Progenitor cell of endocrine pancreas (in vitro differentiated cells): ENCODE measurements around the gene MAPT. TPM values are rescaled to one million over a fixed set of nuclear protein-coding genes. Genes with fewer than 3 reads are reported as not detected.

Experiments used
- DNase-seq: peaks from one replicate; pipeline ENCODE4 v3.0.0; 2021; ENCODE audit warnings: low spot score; ENCODE audit not compliant: unreplicated experiment
- H3K27ac Mint-ChIP-seq: 2 replicates; pipeline ENCODE4 v1.8.0; 2021; ENCODE audit warnings: mild to moderate bottlenecking, moderate library complexity, mixed read lengths
- H3K27me3 Mint-ChIP-seq: 2 replicates; pipeline ENCODE4 v1.8.0; 2021; ENCODE audit warnings: mixed read lengths
- H3K36me3 Mint-ChIP-seq: 2 replicates; pipeline ENCODE4 v1.8.0; 2022; ENCODE audit warnings: mixed read lengths; ENCODE audit not compliant: insufficient read depth
- H3K4me1 Mint-ChIP-seq: 2 replicates; pipeline ENCODE4 v1.8.0; 2021; ENCODE audit warnings: low read depth, mixed read lengths
- H3K4me3 Mint-ChIP-seq: 2 replicates; pipeline ENCODE4 v1.8.0; 2021; ENCODE audit warnings: low read depth, mild to moderate bottlenecking, moderate library complexity, mixed read lengths
- H3K9me3 Mint-ChIP-seq: 2 replicates; pipeline ENCODE4 v1.8.0; 2021; ENCODE audit warnings: low read depth, mixed read lengths
- CTCF ChIP-seq: fragments of 200-600 bp; sonication (generic); IDR thresholded peaks from one replicate; pipeline ENCODE4 v1.5.0; 2021; ENCODE audit warnings: antibody characterized with exemption, mild to moderate bottlenecking; ENCODE audit not compliant: unreplicated experiment
- long read RNA-seq: library from polyadenylated mRNA; unstranded; transcript quantifications from one replicate; pipeline ENCODE4 v2.0.0, GENCODE V29; 2020
- total RNA-seq: library from RNA; stranded (reverse); gene quantifications from 2 replicates; pipeline ENCODE4 v1.2.1, GENCODE V29; 2021

The MAPT gene
- 2.5 and 3.6 TPM in 2 replicates for total RNA-seq
- long read RNA-seq, partial matches to known transcripts, result 0 of 1 reads
- long read RNA-seq, other reads (novel, unspliced or antisense), result 0 of 1 reads

- Mint-ChIP-seq H3K27ac (peak within 1 kb of the TSS; percentile 87), H3K4me1 (peaks cover 3% of the 10 kb centered on the region), H3K36me3 (no peaks in the 10 kb centered on the region), H3K27me3 (peaks cover 63% of the 10 kb centered on the region), H3K4me3 (peak within 1 kb of the TSS; percentile 77), H3K9me3 (no peaks in the 10 kb centered on the region)
- TF ChIP-seq CTCF, result peak; percentile 96
- DNase-seq, result peak; percentile 91
These were observed at the start of gene MAPT for GRCh38 chr17:45894022-45894784. Gene MAPT, plus strand, starts transcription at chr17:45894554. Its CDS starts 67,784 bp downstream, at chr17:45962338.

- DNase-seq, result no peak
- H3K9me3 Mint-ChIP-seq, result no peaks in the 10 kb centered on the region
- H3K27ac Mint-ChIP-seq, result no peak within 1 kb of the TSS
- H3K4me1 Mint-ChIP-seq, result no peaks in the 10 kb centered on the region
- H3K27me3 Mint-ChIP-seq, result peaks cover 10% of the 10 kb centered on the region
- H3K4me3 Mint-ChIP-seq, result no peak within 1 kb of the TSS
- no peaks in the 10 kb centered on the region for H3K36me3 Mint-ChIP-seq
- TF ChIP-seq CTCF, result no peak
These were observed 49.5 kb upstream of the MAPT start, which contains the start of gene SPPL2C for GRCh38 chr17:45844695-45845375. Gene SPPL2C, plus strand, starts transcription at chr17:45844881. Its CDS starts 26 bp downstream, at chr17:45844907.

GRCh38 chr17:45845376-45846185 is 48.8 kb upstream of the MAPT start:
- no peaks in the 10 kb centered on the region for H3K9me3 Mint-ChIP-seq

GRCh38 chr17:45846223-45846622 is 48.1 kb upstream of the MAPT start:
- no peak overlapping the region for H3K4me3 Mint-ChIP-seq
- TF ChIP-seq CTCF, result no peak
- H3K27me3 Mint-ChIP-seq, result peaks cover 19% of the 10 kb centered on the region
- no peaks in the 10 kb centered on the region for H3K9me3 Mint-ChIP-seq
- no peaks in the 10 kb centered on the region for H3K4me1 Mint-ChIP-seq
- no peak overlapping the region for H3K27ac Mint-ChIP-seq
- H3K36me3 Mint-ChIP-seq, result no peaks in the 10 kb centered on the region
- DNase-seq, result no peak

More at GRCh38 chr17:45845376-45846185, 48.8 kb upstream of the MAPT start:
- H3K4me1 Mint-ChIP-seq, result no peaks in the 10 kb centered on the region
- H3K4me3 Mint-ChIP-seq, result no peak overlapping the region
- no peaks in the 10 kb centered on the region for H3K36me3 Mint-ChIP-seq
- no peak for TF ChIP-seq CTCF
- DNase-seq, result no peak
- H3K27me3 Mint-ChIP-seq, result peaks cover 13% of the 10 kb centered on the region
- H3K27ac Mint-ChIP-seq, result no peak overlapping the region

- no peak for TF ChIP-seq CTCF
- Mint-ChIP-seq H3K36me3 (no peaks in the 10 kb centered on the region), H3K27me3 (peaks cover 19% of the 10 kb centered on the region), H3K4me1 (no peaks in the 10 kb centered on the region), H3K4me3 (no peak overlapping the region), H3K27ac (no peak overlapping the region), H3K9me3 (no peaks in the 10 kb centered on the region)
- DNase-seq, result no peak
These were observed 47.7 kb upstream of the MAPT start for GRCh38 chr17:45846646-45847045.
